ENCODE measurements around the gene TEX48. TPM values are rescaled to one million over a fixed set of nuclear protein-coding genes. Genes with fewer than 3 reads are reported as not detected.

TEX48 gene
- total RNA-seq, 4 donors from 2014 or later: not detected

DNA sequence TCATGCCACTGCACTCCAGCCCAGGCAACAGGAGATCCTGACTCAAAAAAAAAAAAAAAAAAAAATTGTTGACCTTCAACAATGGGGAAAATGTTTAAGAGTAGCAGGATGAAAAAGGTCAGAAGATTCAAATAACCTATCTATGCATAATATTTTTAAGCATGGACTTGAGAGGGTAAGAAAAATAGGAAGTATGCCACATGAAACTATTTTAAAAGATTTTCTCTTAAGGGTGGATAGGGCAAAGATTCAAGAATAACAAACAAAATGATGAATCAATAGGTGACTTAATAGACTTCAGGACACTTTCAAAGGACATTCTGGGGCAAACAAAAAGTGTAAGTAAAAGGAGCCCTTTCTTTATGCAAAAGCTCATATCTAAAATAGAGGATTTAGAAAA, 3.2 kb downstream of the TEX48 start:
- in situ Hi-C loops (cut with MboI; ENCODE audit: low pct_ligation_motif_present in 1 of 4, low pct_unique_long_range_greater_than_20kb in 1 of 4, low sequenced_read_pairs in 3 of 4): loop anchor here (5.0 to 25.0 kb wide), 3 partner anchors 334 to 846 kb away; no protein-coding TSS in a partner anchor
- H3K27me3 ChIP-seq: no peaks in the 10 kb centered on the region
- peaks cover 0 to 9% (median 0%) of the 10 kb centered on the region in 4 donors for H3K4me1 ChIP-seq
- DNase-seq: no peak
- TF ChIP-seq, protein P1, sequence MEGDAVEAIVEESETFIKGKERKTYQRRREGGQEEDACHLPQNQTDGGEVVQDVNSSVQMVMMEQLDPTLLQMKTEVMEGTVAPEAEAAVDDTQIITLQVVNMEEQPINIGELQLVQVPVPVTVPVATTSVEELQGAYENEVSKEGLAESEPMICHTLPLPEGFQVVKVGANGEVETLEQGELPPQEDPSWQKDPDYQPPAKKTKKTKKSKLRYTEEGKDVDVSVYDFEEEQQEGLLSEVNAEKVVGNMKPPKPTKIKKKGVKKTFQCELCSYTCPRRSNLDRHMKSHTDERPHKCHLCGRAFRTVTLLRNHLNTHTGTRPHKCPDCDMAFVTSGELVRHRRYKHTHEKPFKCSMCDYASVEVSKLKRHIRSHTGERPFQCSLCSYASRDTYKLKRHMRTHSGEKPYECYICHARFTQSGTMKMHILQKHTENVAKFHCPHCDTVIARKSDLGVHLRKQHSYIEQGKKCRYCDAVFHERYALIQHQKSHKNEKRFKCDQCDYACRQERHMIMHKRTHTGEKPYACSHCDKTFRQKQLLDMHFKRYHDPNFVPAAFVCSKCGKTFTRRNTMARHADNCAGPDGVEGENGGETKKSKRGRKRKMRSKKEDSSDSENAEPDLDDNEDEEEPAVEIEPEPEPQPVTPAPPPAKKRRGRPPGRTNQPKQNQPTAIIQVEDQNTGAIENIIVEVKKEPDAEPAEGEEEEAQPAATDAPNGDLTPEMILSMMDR (IDR thresholded peaks at IDR 0.05): no peak
- TF ChIP-seq POLR2A (IDR thresholded peaks at IDR 0.05) (no peak), POLR2AphosphoS5 (IDR thresholded peaks at IDR 0.05) (no peak), EP300 (IDR thresholded peaks at IDR 0.05; ENCODE audit: low read depth) (no peak)
- no peaks in the 10 kb centered on the region for H3K9me3 ChIP-seq
- H3K4me3 ChIP-seq: no peak overlapping the region
- H3K36me3 ChIP-seq: no peaks in the 10 kb centered on the region
- intact Hi-C loops (cut with DNase I; ENCODE audit: low total_unique reads): no loop called here
- no peak overlapping the region for H3K27ac ChIP-seq

DNA sequence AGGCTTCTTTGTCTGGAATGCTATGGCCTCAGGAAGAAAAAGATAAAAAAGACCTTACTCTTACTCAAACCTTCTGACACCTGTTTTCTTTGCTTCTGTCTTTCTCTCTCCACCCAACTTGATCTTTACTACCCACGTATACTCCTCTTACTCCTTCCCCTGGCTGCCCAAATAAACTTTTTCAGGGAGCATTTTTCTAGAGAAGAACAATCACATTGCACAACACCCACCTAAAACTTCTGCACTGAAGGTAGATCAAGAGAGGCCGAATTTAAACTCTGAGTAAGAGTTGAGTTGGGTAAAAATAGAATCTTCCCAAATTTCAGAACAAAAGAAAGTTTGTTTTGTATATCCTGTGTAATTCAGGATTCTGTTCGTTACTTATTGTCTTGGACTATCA, 3.9 kb downstream of the TEX48 start:
- intact Hi-C loops (cut with DNase I; ENCODE audit: low total_unique reads): no loop called here
- H3K4me3 ChIP-seq: no peak overlapping the region
- H3K9me3 ChIP-seq: no peaks in the 10 kb centered on the region
- H3K27me3 ChIP-seq: no peaks in the 10 kb centered on the region
- TF ChIP-seq POLR2AphosphoS5 (IDR thresholded peaks at IDR 0.05): no peak
- TF ChIP-seq, protein P1 (IDR thresholded peaks at IDR 0.05): no peak
- TF ChIP-seq POLR2A (IDR thresholded peaks at IDR 0.05): no peak
- H3K36me3 ChIP-seq: no peaks in the 10 kb centered on the region
- H3K27ac ChIP-seq: no peak overlapping the region
- no peak for DNase-seq
- in situ Hi-C loops (cut with MboI; ENCODE audit: low pct_ligation_motif_present in 1 of 4, low pct_unique_long_range_greater_than_20kb in 1 of 4, low sequenced_read_pairs in 3 of 4): loop anchor here (5.0 to 25.0 kb wide), 3 partner anchors 334 to 847 kb away; no protein-coding TSS in a partner anchor
- WGBS, 2 donors (ENCODE audit: low coverage in 1 of 2): 74 to 75% methylated on average over 3 of the region's 3 CpGs
- peaks cover 0 to 9% (median 0%) of the 10 kb centered on the region in 4 donors for H3K4me1 ChIP-seq

GRCh38 chr9:114677418-114677817, 4.6 kb downstream of the TEX48 start:
- no peaks in the 10 kb centered on the region for H3K27me3 ChIP-seq
- peak; percentile 18 for DNase-seq
- TF ChIP-seq EP300 (IDR thresholded peaks at IDR 0.05; ENCODE audit: low read depth) (no peak), POLR2AphosphoS5 (IDR thresholded peaks at IDR 0.05) (peak in 1 of 3 donors; percentile 4), POLR2A (IDR thresholded peaks at IDR 0.05) (no peak)
- TF ChIP-seq, protein P1 (IDR thresholded peaks at IDR 0.05): no peak
- H3K4me1 ChIP-seq: peaks cover 0 to 9% (median 0%) of the 10 kb centered on the region in 4 donors
- H3K9me3 ChIP-seq: no peaks in the 10 kb centered on the region
- H3K4me3 ChIP-seq: no peak overlapping the region
- intact Hi-C loops (cut with DNase I; ENCODE audit: low total_unique reads): no loop called here
- no peaks in the 10 kb centered on the region for H3K36me3 ChIP-seq
- peak overlapping the region in 1 of 4 donors; percentile 4 for H3K27ac ChIP-seq
- WGBS, 2 donors (ENCODE audit: low coverage in 1 of 2): 35 to 37% methylated on average over 3 of the region's 3 CpGs
- in situ Hi-C loops (cut with MboI; ENCODE audit: low pct_ligation_motif_present in 1 of 4, low pct_unique_long_range_greater_than_20kb in 1 of 4, low sequenced_read_pairs in 3 of 4): loop anchor here (5.0 to 25.0 kb wide), 3 partner anchors 335 to 847 kb away; no protein-coding TSS in a partner anchor

DNA sequence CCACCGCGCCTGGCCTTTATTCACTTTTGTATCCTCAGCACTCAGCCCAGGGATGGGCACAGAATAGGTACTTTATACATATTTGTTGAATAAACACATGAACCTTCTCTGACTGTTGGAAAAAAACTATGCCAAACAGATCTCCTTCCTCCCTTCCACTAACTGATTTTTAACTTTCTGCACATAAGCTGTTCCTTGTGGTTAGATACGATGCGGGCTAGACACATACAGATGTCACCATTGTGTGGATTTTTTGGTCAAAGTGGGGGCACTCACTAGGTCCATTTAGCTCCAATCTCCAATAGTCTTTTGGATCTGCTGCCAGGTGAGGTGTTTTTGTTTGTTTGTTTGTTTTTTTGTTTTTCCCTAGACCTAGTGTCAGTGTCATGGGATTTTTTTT, 5.1 kb downstream of the TEX48 start:
- Histone ChIP-seq H3K9me3 (no peaks in the 10 kb centered on the region), H3K4me1 (peaks cover 0 to 9% (median 0%) of the 10 kb centered on the region in 4 donors), H3K4me3 (no peak overlapping the region), H3K36me3 (no peaks in the 10 kb centered on the region), H3K27me3 (no peaks in the 10 kb centered on the region), H3K27ac (no peak overlapping the region)
- TF ChIP-seq POLR2A (IDR thresholded peaks at IDR 0.05): no peak
- TF ChIP-seq, protein P1 (IDR thresholded peaks at IDR 0.05): no peak
- no peak for TF ChIP-seq POLR2AphosphoS5 (IDR thresholded peaks at IDR 0.05)
- TF ChIP-seq EP300 (IDR thresholded peaks at IDR 0.05; ENCODE audit: low read depth): no peak
- intact Hi-C loops (cut with DNase I; ENCODE audit: low total_unique reads): no loop called here
- WGBS, 2 donors (ENCODE audit: low coverage in 1 of 2): 87% methylated on average over 4 of the region's 4 CpGs
- DNase-seq: no peak
- in situ Hi-C loops (cut with MboI; ENCODE audit: low pct_ligation_motif_present in 1 of 4, low pct_unique_long_range_greater_than_20kb in 1 of 4, low sequenced_read_pairs in 3 of 4): loop anchor here (5.0 to 25.0 kb wide), 3 partner anchors 335 to 848 kb away; no protein-coding TSS in a partner anchor

All from transverse colon (tissue), 4 donors.